A549 (cell line): ENCODE measurements around the gene IRX4.
"Not testable (repeated sequence)": the region's sequence is repeated elsewhere in the genome, so short reads cannot be mapped to it uniquely, and the experiment has no call there.

Experiments used
- EHF ChIP-seq: fragments of 250-450 bp; sonication (Bioruptor Pico); IDR thresholded peaks from 2 replicates; pipeline ENCODE4 v1.5.0; 2020; ENCODE audit warnings: mild to moderate bottlenecking
- NPAS2 ChIP-seq: fragments of 250-450 bp; sonication (Bioruptor Pico); IDR thresholded peaks from 2 replicates; pipeline ENCODE4 v1.8.0; 2022; ENCODE audit warnings: mild to moderate bottlenecking, moderate library complexity, borderline replicate concordance
- POLR2A ChIP-seq: IDR thresholded peaks from 2 replicates; pipeline ENCODE4 v1.6.1; 2012; ENCODE audit warnings: mild to moderate bottlenecking, low read length
- RAD21 ChIP-seq, 2 experiments: fragments of >200 bp in 1 of 2; sonication (Bioruptor Twin) in 1 of 2; formaldehyde crosslinking in 1 of 2; IDR thresholded peaks in 1 of 2; conservative IDR thresholded peaks in 1 of 2; 2 replicates in 1 of 2; 3 replicates in 1 of 2; pipeline ENCODE4 v1.6.1; 2012 to 2018; ENCODE audit warnings: inconsistent platforms in 1 of 2
- RFX5 ChIP-seq: fragments of 450-650 bp; IDR thresholded peaks from 2 replicates; pipeline ENCODE4 v1.7.1; 2014; ENCODE audit warnings: antibody characterized with exemption, mild to moderate bottlenecking, moderate library complexity
- TF ChIP-seq, protein P1 (sequence below): fragments of >200 bp; sonication (Bioruptor Twin); formaldehyde crosslinking; IDR thresholded peaks from 3 replicates; pipeline ENCODE4 v1.5.1; 2016
- TF ChIP-seq, protein P2 (sequence below): fragments of 200-600 bp; sonication (generic); IDR thresholded peaks from 2 replicates; pipeline ENCODE4 v1.6.1; 2016; ENCODE audit warnings: antibody characterized with exemption, mild to moderate bottlenecking, moderate library complexity

DNA sequence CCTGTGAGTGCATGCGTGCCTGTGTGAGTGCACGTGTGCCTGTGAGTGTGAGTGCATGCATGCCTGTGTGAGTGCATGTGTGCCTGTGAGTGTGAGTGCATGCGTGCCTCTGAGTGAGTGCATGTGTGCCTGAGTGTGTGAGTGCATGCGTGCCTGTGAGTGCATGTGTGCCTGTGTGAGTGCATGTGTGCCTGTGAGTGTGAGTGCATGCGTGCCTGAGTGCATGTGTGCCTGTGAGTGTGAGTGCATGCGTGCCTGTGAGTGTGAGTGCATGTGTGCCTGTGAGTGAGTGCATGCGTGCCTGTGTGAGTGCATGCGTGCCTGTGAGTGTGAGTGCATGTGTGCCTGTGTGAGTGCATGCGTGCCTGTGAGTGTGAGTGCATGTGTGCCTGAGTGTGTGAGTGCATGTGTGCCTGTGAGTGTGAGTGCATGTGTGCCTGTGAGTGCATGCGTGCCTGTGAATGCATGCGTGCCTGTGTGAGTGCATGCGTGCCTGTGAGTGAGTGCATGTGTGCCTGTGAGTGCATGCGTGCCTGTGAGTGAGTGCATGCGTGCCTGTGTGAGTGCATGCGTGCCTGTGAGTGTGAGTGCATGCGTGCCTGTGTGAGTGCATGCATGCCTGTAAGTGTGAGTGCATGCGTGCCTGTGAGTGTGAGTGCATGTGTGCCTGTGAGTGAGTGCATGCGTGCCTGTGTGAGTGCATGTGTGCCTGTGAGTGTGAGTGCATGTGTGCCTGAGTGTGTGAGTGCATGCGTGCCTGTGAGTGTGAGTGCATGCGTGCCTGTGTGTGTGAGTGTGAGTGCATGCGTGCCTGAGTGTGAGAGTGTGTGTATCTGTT lies 12.1 kb downstream of the IRX4 start:
- not testable (repeated sequence) for TF ChIP-seq RFX5; POLR2A; NPAS2 (CRISPR knock-in tag); EHF; RAD21 (conservative IDR thresholded peaks at IDR 0.05 in 1 of 2, IDR thresholded peaks at IDR 0.05 in 1 of 2)
- TF ChIP-seq, protein P1, sequence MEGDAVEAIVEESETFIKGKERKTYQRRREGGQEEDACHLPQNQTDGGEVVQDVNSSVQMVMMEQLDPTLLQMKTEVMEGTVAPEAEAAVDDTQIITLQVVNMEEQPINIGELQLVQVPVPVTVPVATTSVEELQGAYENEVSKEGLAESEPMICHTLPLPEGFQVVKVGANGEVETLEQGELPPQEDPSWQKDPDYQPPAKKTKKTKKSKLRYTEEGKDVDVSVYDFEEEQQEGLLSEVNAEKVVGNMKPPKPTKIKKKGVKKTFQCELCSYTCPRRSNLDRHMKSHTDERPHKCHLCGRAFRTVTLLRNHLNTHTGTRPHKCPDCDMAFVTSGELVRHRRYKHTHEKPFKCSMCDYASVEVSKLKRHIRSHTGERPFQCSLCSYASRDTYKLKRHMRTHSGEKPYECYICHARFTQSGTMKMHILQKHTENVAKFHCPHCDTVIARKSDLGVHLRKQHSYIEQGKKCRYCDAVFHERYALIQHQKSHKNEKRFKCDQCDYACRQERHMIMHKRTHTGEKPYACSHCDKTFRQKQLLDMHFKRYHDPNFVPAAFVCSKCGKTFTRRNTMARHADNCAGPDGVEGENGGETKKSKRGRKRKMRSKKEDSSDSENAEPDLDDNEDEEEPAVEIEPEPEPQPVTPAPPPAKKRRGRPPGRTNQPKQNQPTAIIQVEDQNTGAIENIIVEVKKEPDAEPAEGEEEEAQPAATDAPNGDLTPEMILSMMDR: not testable (repeated sequence)
- TF ChIP-seq, protein P2, sequence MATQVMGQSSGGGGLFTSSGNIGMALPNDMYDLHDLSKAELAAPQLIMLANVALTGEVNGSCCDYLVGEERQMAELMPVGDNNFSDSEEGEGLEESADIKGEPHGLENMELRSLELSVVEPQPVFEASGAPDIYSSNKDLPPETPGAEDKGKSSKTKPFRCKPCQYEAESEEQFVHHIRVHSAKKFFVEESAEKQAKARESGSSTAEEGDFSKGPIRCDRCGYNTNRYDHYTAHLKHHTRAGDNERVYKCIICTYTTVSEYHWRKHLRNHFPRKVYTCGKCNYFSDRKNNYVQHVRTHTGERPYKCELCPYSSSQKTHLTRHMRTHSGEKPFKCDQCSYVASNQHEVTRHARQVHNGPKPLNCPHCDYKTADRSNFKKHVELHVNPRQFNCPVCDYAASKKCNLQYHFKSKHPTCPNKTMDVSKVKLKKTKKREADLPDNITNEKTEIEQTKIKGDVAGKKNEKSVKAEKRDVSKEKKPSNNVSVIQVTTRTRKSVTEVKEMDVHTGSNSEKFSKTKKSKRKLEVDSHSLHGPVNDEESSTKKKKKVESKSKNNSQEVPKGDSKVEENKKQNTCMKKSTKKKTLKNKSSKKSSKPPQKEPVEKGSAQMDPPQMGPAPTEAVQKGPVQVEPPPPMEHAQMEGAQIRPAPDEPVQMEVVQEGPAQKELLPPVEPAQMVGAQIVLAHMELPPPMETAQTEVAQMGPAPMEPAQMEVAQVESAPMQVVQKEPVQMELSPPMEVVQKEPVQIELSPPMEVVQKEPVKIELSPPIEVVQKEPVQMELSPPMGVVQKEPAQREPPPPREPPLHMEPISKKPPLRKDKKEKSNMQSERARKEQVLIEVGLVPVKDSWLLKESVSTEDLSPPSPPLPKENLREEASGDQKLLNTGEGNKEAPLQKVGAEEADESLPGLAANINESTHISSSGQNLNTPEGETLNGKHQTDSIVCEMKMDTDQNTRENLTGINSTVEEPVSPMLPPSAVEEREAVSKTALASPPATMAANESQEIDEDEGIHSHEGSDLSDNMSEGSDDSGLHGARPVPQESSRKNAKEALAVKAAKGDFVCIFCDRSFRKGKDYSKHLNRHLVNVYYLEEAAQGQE: not testable (repeated sequence)
